ENCODE measurements around the gene JPT2. TPM values are rescaled to one million over a fixed set of nuclear protein-coding genes. Genes with fewer than 3 reads are reported as not detected.

JPT2 gene
- total RNA-seq, 6 experiments from 2014 or later = 71.7 to 92.9 (median 80.8) TPM

GRCh38 chr16:1669698-1670097, 8.4 kb upstream of the JPT2 start:
- no peak for TF ChIP-seq CTCF (IDR thresholded peaks at IDR 0.05)

GRCh38 chr16:1670371-1670770, 7.7 kb upstream of the JPT2 start:
- Mint-ChIP-seq H3K4me1 (ENCODE audit: low read depth) (peaks cover 14% of the 10 kb centered on the region), H3K27ac (no peak overlapping the region), H3K27me3 (ENCODE audit: insufficient read depth) (peaks cover 6% of the 10 kb centered on the region), H3K36me3 (ENCODE audit: low read depth) (peaks cover 60% of the 10 kb centered on the region), H3K4me3 (no peak overlapping the region), H3K9me3 (no peaks in the 10 kb centered on the region)
- DNase-seq = no peak
- no peak for TF ChIP-seq CTCF (IDR thresholded peaks at IDR 0.05)

More at GRCh38 chr16:1669698-1670097, 8.4 kb upstream of the JPT2 start:
- no peak overlapping the region for H3K4me3 Mint-ChIP-seq
- H3K27ac Mint-ChIP-seq = no peak overlapping the region
- no peaks in the 10 kb centered on the region for H3K9me3 Mint-ChIP-seq
- H3K27me3 Mint-ChIP-seq (ENCODE audit: insufficient read depth) = peaks cover 6% of the 10 kb centered on the region
- no peak for DNase-seq
- H3K4me1 Mint-ChIP-seq (ENCODE audit: low read depth) = peaks cover 7% of the 10 kb centered on the region
- H3K36me3 Mint-ChIP-seq (ENCODE audit: low read depth) = peaks cover 58% of the 10 kb centered on the region

- no peak for TF ChIP-seq CTCF (IDR thresholded peaks at IDR 0.05)
- no peak for DNase-seq
- peaks cover 6% of the 10 kb centered on the region for H3K27me3 Mint-ChIP-seq (ENCODE audit: insufficient read depth)
- H3K27ac Mint-ChIP-seq = no peak overlapping the region
- H3K4me3 Mint-ChIP-seq = no peak overlapping the region
- peaks cover 63% of the 10 kb centered on the region for H3K36me3 Mint-ChIP-seq (ENCODE audit: low read depth)
- peaks cover 19% of the 10 kb centered on the region for H3K4me1 Mint-ChIP-seq (ENCODE audit: low read depth)
- H3K9me3 Mint-ChIP-seq = no peaks in the 10 kb centered on the region
Measured at GRCh38 chr16:1670866-1671265, 7.2 kb upstream of the JPT2 start.

GRCh38 chr16:1673424-1674151, 4.5 kb upstream of the JPT2 start:
- peaks cover 19% of the 10 kb centered on the region for H3K4me1 Mint-ChIP-seq (ENCODE audit: low read depth)
- no peaks in the 10 kb centered on the region for H3K9me3 Mint-ChIP-seq
- no peak overlapping the region for H3K27ac Mint-ChIP-seq
- peaks cover 63% of the 10 kb centered on the region for H3K36me3 Mint-ChIP-seq (ENCODE audit: low read depth)
- no peak for DNase-seq
- no peaks in the 10 kb centered on the region; the same call in 1 of the 2 replicates for H3K27me3 Mint-ChIP-seq (ENCODE audit: insufficient read depth)
- no peak overlapping the region for H3K4me3 Mint-ChIP-seq
- TF ChIP-seq CTCF (IDR thresholded peaks at IDR 0.05) = no peak

- Mint-ChIP-seq H3K27me3 (ENCODE audit: insufficient read depth) (no peaks in the 10 kb centered on the region; the same call in 1 of the 2 replicates), H3K4me3 (no peak overlapping the region; the same call in 1 of the 2 replicates), H3K4me1 (ENCODE audit: low read depth) (peaks cover 26% of the 10 kb centered on the region), H3K27ac (peak overlapping the region; percentile 88; the same call in 1 of the 2 replicates), H3K36me3 (ENCODE audit: low read depth) (peaks cover 59% of the 10 kb centered on the region), H3K9me3 (no peaks in the 10 kb centered on the region)
- DNase-seq = no peak
- no peak for TF ChIP-seq CTCF (IDR thresholded peaks at IDR 0.05)
Measured at GRCh38 chr16:1674306-1674705, 3.8 kb upstream of the JPT2 start.
